Kidney (tissue), 14 donors: ENCODE results near the gene SLC9A8. TPM values are rescaled to one million over a fixed set of nuclear protein-coding genes. Genes with fewer than 3 reads are reported as not detected.
"Not testable (repeated sequence)": the region's sequence is repeated elsewhere in the genome, so short reads cannot be mapped to it uniquely, and the experiment has no call there.

ENCODE experiments used
- DNase-seq, 5 donors: peaks; one replicate each; pipeline ENCODE4 v3.0.0-alpha.2; 2013 to 2020
- FAIRE-seq: peaks from 2 replicates; lab custom pipeline; 2012; peaks lifted over from hg19 to GRCh38; lab: Jason Lieb, UNC
- H3K27ac ChIP-seq, 2 donors: one replicate each; pipeline ENCODE4 v1.7.0; 2013; ENCODE audit warnings: low read depth in 2 of 2, low read length in 2 of 2, inconsistent platforms in 1 of 2
- H3K27me3 ChIP-seq: one replicate; pipeline ENCODE4 v1.7.1; 2013; ENCODE audit warnings: low read length, inconsistent platforms; ENCODE audit not compliant: control insufficient read depth, insufficient read depth
- H3K36me3 ChIP-seq, 3 donors: one replicate each; pipeline versions ENCODE4 v1.7.0 to v1.7.1; 2013; ENCODE audit warnings: low read length in 3 of 3, control low read depth in 1 of 3, inconsistent platforms in 1 of 3; ENCODE audit not compliant: insufficient read depth in 3 of 3, control insufficient read depth in 2 of 3
- H3K4me1 ChIP-seq, 3 donors: one replicate each; pipeline versions ENCODE4 v1.7.0 to v1.7.1; 2013; ENCODE audit warnings: low read length in 3 of 3, inconsistent platforms in 1 of 3, low read depth in 1 of 3; ENCODE audit not compliant: control insufficient read depth in 2 of 3, insufficient read depth in 2 of 3
- H3K4me3 ChIP-seq, 3 donors: one replicate each; pipeline versions ENCODE4 v1.7.0 to v1.8.1; 2013; ENCODE audit warnings: low read length in 3 of 3, control low read depth in 1 of 3, inconsistent platforms in 1 of 3
- H3K9ac ChIP-seq, 3 donors: one replicate each; pipeline versions ENCODE4 v1.7.0 to v1.7.1; 2013; ENCODE audit warnings: low read length in 3 of 3, control low read depth in 1 of 3, inconsistent platforms in 1 of 3
- H3K9me3 ChIP-seq, 3 donors: one replicate each; pipeline versions ENCODE4 v1.7.0 to v1.7.1; 2013; ENCODE audit warnings: low read length in 3 of 3, control low read depth in 1 of 3, inconsistent platforms in 1 of 3; ENCODE audit not compliant: control insufficient read depth in 2 of 3, insufficient read depth in 1 of 3
- CTCF ChIP-seq: IDR thresholded peaks from 3 replicates; pipeline ENCODE4 v1.5.1; 2012; ENCODE audit warnings: mild to moderate bottlenecking, moderate library complexity, borderline replicate concordance; ENCODE audit not compliant: insufficient read depth; ENCODE audit errors: extremely low read depth
- intact Hi-C: fragments of 100-400 bp; cut with DNase I; formaldehyde crosslinking; loops from one replicate; pipeline ENCODE4 v1.11.1; 2022
- polyA plus RNA-seq: library from polyadenylated mRNA; stranded (reverse); fragments of 350-450 nt; fragmentation: Illumina TruSeq; extraction: RNeasy Lipid Tissue Mini Kit (QIAGEN cat#74804); gene quantifications from one replicate; pipeline ENCODE4 v1.2.3, GENCODE V29; 2014; ENCODE audit warnings: low read depth, low replicate concordance; ENCODE audit not compliant: insufficient read depth
- total RNA-seq: library from RNA; stranded (reverse); fragmentation: NEBNext Ultra II Directional; extraction: Animal tissue kit (Norgen Biotek cat#: 25700); gene quantifications from one replicate; pipeline ENCODE4 v1.2.1, GENCODE V29; 2021
- donor health status: control.
- donor health status: control.
- donor health status: control.
- donor health status: control.
- donor health status: control.
- donor health status: DM: yes; HTN: yes; CAD: no.
- donor health status: Normal renal cell carcinoma (clear cell type).

Gene SLC9A8
- total and polyA plus RNA-seq, 2 donors from 2014 or later, result 4.5 to 22.4 TPM

GRCh38 chr20:49779972-49780371, 32.7 kb upstream of the SLC9A8 start:
- FAIRE-seq (no peak), DNase-seq (no peak)
- no peaks in the 10 kb centered on the region for H3K9me3 ChIP-seq
- peaks cover 0 to 4% (median 0%) of the 10 kb centered on the region in 3 donors for H3K4me1 ChIP-seq
- H3K27ac ChIP-seq, result no peak overlapping the region
- TF ChIP-seq CTCF, result no peak
- intact Hi-C loops, result no loop called here
- no peak overlapping the region for H3K9ac ChIP-seq
- H3K36me3 ChIP-seq, result no peaks in the 10 kb centered on the region
- H3K4me3 ChIP-seq, result no peak overlapping the region
- no peaks in the 10 kb centered on the region for H3K27me3 ChIP-seq

GRCh38 chr20:49781676-49782075, 31.0 kb upstream of the SLC9A8 start:
- Histone ChIP-seq H3K9ac (no peak overlapping the region), H3K36me3 (no peaks in the 10 kb centered on the region), H3K9me3 (no peaks in the 10 kb centered on the region), H3K4me3 (no peak overlapping the region), H3K4me1 (no peaks in the 10 kb centered on the region), H3K27ac (no peak overlapping the region), H3K27me3 (no peaks in the 10 kb centered on the region)
- DNase-seq (no peak), FAIRE-seq (no peak)
- TF ChIP-seq CTCF, result no peak
- intact Hi-C loops, result no loop called here

- H3K36me3 ChIP-seq, FAIRE-seq, H3K4me1 ChIP-seq, H3K4me3 ChIP-seq, H3K27me3 ChIP-seq, H3K27ac ChIP-seq, H3K9me3 ChIP-seq, intact Hi-C loops, DNase-seq, H3K9ac ChIP-seq: not testable (repeated sequence)
Measured at GRCh38 chr20:49782439-49782838, 30.2 kb upstream of the SLC9A8 start.

- intact Hi-C loops, H3K4me1 ChIP-seq, FAIRE-seq, H3K27me3 ChIP-seq, H3K4me3 ChIP-seq, H3K9ac ChIP-seq, H3K27ac ChIP-seq, H3K9me3 ChIP-seq, H3K36me3 ChIP-seq, DNase-seq: not testable (repeated sequence)
Measured at GRCh38 chr20:49783021-49783995, 29.3 kb upstream of the SLC9A8 start.
